HepG2 (cell line): ENCODE measurements around the gene RNF135. TPM values are rescaled to one million over a fixed set of nuclear protein-coding genes. Genes with fewer than 3 reads are reported as not detected.
"Not testable (repeated sequence)": the region's sequence is repeated elsewhere in the genome, so short reads cannot be mapped to it uniquely, and the experiment has no call there.

Source experiments
- ATAC-seq: fragments of 200-7000 bp; cut with Tn5 transposase; 3 replicates; pipeline ENCODE4 v1.9.1; 2020; ENCODE audit warnings: mild to moderate bottlenecking, moderate library complexity
- BruUV-seq: library from RNA; stranded (reverse); fragments of 400-500 nt; replicated peaks from 2 replicates; lab custom pipeline; 2021; lab: Mats Ljungman, UMichigan
- CTCF ChIA-PET: fragments of 300-600 bp; formaldehyde crosslinking; extraction: SDS; loops from one replicate; lab custom pipeline; 2021; ENCODE audit warnings: low total read pairs, inconsistent platforms, low intra/inter-chr PET ratio; lab: Yijun Ruan, JAX
- POLR2A ChIA-PET: fragments of 350-600 bp; sonication (Branson Sonifier 250); formaldehyde crosslinking; loops from one replicate; lab custom pipeline; 2020; ENCODE audit warnings: antibody characterized with exemption, inconsistent platforms; lab: Yijun Ruan, JAX
- DNase-seq: peaks from one replicate; pipeline ENCODE4 v3.0.0-alpha.2; 2015; ENCODE audit warnings: low spot score
- FAIRE-seq: peaks from 3 replicates; lab custom pipeline; 2011; peaks lifted over from hg19 to GRCh38; lab: Jason Lieb, UNC
- H2AFZ ChIP-seq: one replicate; pipeline ENCODE4 v1.6.1; 2011; ENCODE audit warnings: low read length, inconsistent platforms
- H3K27ac ChIP-seq: fragments of 300-600 bp; 3 replicates; pipeline ENCODE4 v1.8.0; 2011; ENCODE audit warnings: mixed run types, mild to moderate bottlenecking, mixed read lengths, low read length, inconsistent platforms; ENCODE audit not compliant: insufficient read depth; ENCODE audit errors: extremely low read length
- H3K27me3 ChIP-seq, 2 experiments: fragments of 200-600 bp in 1 of 2; 2 replicates in 1 of 2; 3 replicates in 1 of 2; pipeline versions ENCODE4 v1.6.0 to v1.8.0; 2011; ENCODE audit warnings: low read length in 2 of 2, mild to moderate bottlenecking in 2 of 2, moderate library complexity in 2 of 2, inconsistent platforms in 1 of 2; ENCODE audit not compliant: insufficient read depth in 2 of 2, control insufficient read depth in 1 of 2
- H3K36me3 ChIP-seq, 2 experiments: fragments of 200-600 bp in 1 of 2; replicated peaks in 1 of 2; 2 replicates in 1 of 2; 3 replicates in 1 of 2; pipeline versions ENCODE4 v1.5.1 to v1.8.0; 2011; ENCODE audit warnings: low read length in 2 of 2, inconsistent platforms in 1 of 2; ENCODE audit not compliant: insufficient read depth in 2 of 2, control insufficient read depth in 1 of 2
- H3K4me1 ChIP-seq: 2 replicates; pipeline ENCODE4 v1.5.1; 2012; ENCODE audit warnings: low read length, inconsistent platforms; ENCODE audit not compliant: insufficient read depth
- H3K4me2 ChIP-seq: 2 replicates; pipeline ENCODE4 v1.6.0; 2011; ENCODE audit warnings: low read depth, low read length, inconsistent platforms
- H3K4me3 ChIP-seq, 3 experiments: fragments of 200-600 bp in 1 of 3; sonication (generic), shearing (Covaris generic) in 1 of 3; replicated peaks in 1 of 3; 2 replicates each; pipeline ENCODE4 v1.5.1; 2011 to 2016; ENCODE audit warnings: low read length in 3 of 3, inconsistent platforms in 2 of 3, low read depth in 2 of 3, mild to moderate bottlenecking in 2 of 3, control low read depth in 1 of 3, mixed read lengths in 1 of 3; ENCODE audit not compliant: insufficient read depth in 1 of 3
- H3K79me2 ChIP-seq: one replicate; pipeline ENCODE4 v1.6.1; 2011; ENCODE audit warnings: low read length, inconsistent platforms; ENCODE audit not compliant: insufficient read depth
- H3K9ac ChIP-seq: 2 replicates; pipeline ENCODE4 v1.6.0; 2011; ENCODE audit warnings: mild to moderate bottlenecking, low read depth, low read length, inconsistent platforms; ENCODE audit not compliant: insufficient read depth
- H3K9me3 ChIP-seq: 2 replicates; pipeline ENCODE4 v1.5.1; 2012; ENCODE audit warnings: mild to moderate bottlenecking, low read length
- H4K20me1 ChIP-seq: 2 replicates; pipeline ENCODE4 v1.6.0; 2011; ENCODE audit warnings: inconsistent platforms, mild to moderate bottlenecking, low read length, moderate library complexity; ENCODE audit not compliant: insufficient read depth
- ARID2 ChIP-seq: sonication (generic); formaldehyde crosslinking; IDR thresholded peaks from 2 replicates; pipeline ENCODE4 v1.8.1; 2022; ENCODE audit warnings: mild to moderate bottlenecking, missing genetic modification reagents, borderline replicate concordance
- BRD4 ChIP-seq: sonication (generic); formaldehyde crosslinking; IDR thresholded peaks from 2 replicates; pipeline ENCODE4 v1.4.0; 2020; ENCODE audit warnings: missing genetic modification reagents
- MAFF ChIP-seq: IDR thresholded peaks from 2 replicates; pipeline ENCODE4 v1.6.1; 2011; ENCODE audit warnings: low read depth, low read length, improper control_type of control experiment
- MAFK ChIP-seq, 2 experiments: IDR thresholded peaks in 1 of 2; conservative IDR thresholded peaks in 1 of 2; 2 replicates each; pipeline ENCODE4 v1.6.1; 2011; ENCODE audit warnings: improper control_type of control experiment in 2 of 2, low read length in 2 of 2
- SIN3A ChIP-seq: IDR thresholded peaks from 2 replicates; pipeline ENCODE4 v1.6.1; 2011; ENCODE audit warnings: low read depth, mild to moderate bottlenecking, control low read depth, low read length, borderline replicate concordance
- WGBS: methylation state at CpG from one replicate; pipeline ENCODE4 v1.1.6; 2017; ENCODE audit warnings: low lambda C conversion rate; 5-methylcytosine and 5-hydroxymethylcytosine counted together
- in situ Hi-C: cut with HindIII; loops from 2 replicates; pipeline ENCODE4 v1.10.0; 2017; ENCODE audit warnings: low pct_unique_long_range_greater_than_20kb; ENCODE audit not compliant: extremely low pct_ligation_motif_present
- intact Hi-C: fragments of 100-400 bp; cut with micrococcal nuclease; formaldehyde crosslinking; loops from one replicate; pipeline ENCODE4 v1.10.0; 2022; ENCODE audit not compliant: unreplicated experiment
- polyA plus RNA-seq, 8 experiments: library from polyadenylated mRNA; depleted of rRNA in 3 of 8; stranded (reverse) in 7 of 8; unstranded in 1 of 8; fragments of >200 nt; fragmentation: Illumina TruSeq in 4 of 8; extraction: Trizol in 4 of 8; gene quantifications; 2 replicates each; pipeline versions ENCODE4 v1.2.1 to v1.2.3, GENCODE V29; 2011 to 2016; ENCODE audit warnings: low read depth in 4 of 8, missing spikeins in 1 of 8, mixed read lengths in 1 of 8; ENCODE audit not compliant: insufficient read depth in 1 of 8
- total RNA-seq, 5 experiments: library from RNA; depleted of rRNA; stranded (reverse); fragments of >200 nt; fragmentation: Illumina TruSeq; extraction: Trizol; gene quantifications; 2 replicates each; pipeline ENCODE4 v1.2.3, GENCODE V29; 2016; ENCODE audit warnings: low read depth in 1 of 5
- TF ChIP-seq, protein P1 (sequence below), 2 experiments: sonication (generic) in 1 of 2; formaldehyde crosslinking in 1 of 2; IDR thresholded peaks; 2 replicates each; pipeline versions ENCODE4 v1.6.1 to v1.9.0; 2014 to 2022; ENCODE audit warnings: antibody characterized with exemption in 1 of 2, borderline replicate concordance in 1 of 2, inconsistent platforms in 1 of 2, low read depth in 1 of 2, missing genetic modification reagents in 1 of 2
- TF ChIP-seq, protein P2 (sequence below): sonication (generic); formaldehyde crosslinking; IDR thresholded peaks from 2 replicates; pipeline ENCODE4 v1.4.0; 2020; ENCODE audit warnings: missing genetic modification reagents, borderline replicate concordance

The RNF135 gene
- total and polyA plus RNA-seq, 2 of the 13 experiments (the other 11 are each of a cell fraction or from before 2014, with no cell fraction given): not detected

DNA sequence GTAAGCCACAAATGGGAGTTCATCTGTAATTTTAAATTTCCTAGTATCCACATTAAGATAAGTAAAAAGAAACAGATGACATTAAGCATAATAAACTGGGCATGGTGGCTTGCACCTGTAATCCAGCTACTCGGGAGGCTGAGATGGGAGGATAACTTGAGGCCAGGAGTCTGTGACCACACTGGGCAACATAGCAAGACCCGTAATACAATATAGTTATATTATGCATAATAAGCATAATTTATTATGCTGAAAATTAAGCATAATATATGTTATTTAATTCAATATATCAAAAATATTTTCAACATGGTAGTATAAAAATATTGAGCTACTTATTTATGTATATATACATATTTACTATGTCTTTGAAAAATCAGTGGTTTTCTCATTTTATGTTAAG, 48.2 kb downstream of the RNF135 start:
- in situ Hi-C loops (loop anchor here (10.0 kb wide), 1 partner anchor 346 kb away; no protein-coding TSS in a partner anchor), intact Hi-C loops (no loop called here)
- DNase-seq: no peak
- Histone ChIP-seq H3K27me3 (no peaks in the 10 kb centered on the region), H3K4me2 (no peak overlapping the region), H3K9ac (no peak overlapping the region), H3K9me3 (no peaks in the 10 kb centered on the region), H2AFZ (no peak overlapping the region), H4K20me1 (no peaks in the 10 kb centered on the region), H3K27ac (no peak overlapping the region), H3K79me2 (no peaks in the 10 kb centered on the region), H3K36me3 (no peaks in the 10 kb centered on the region), H3K4me1 (no peaks in the 10 kb centered on the region), H3K4me3 (no peak overlapping the region)
- no peak for ATAC-seq
- BruUV-seq: no TSS peak
- peak; percentile 31 to 54; a peak in 2 of 4 replicates for TF ChIP-seq MAFK (conservative IDR thresholded peaks at IDR 0.05 in 1 of 2, IDR thresholded peaks at IDR 0.05 in 1 of 2; ENCODE audit: low read length in 2 of 2)
- no peak for TF ChIP-seq SIN3A
- TF ChIP-seq MAFF: 0 out of 2 replicates have a peak, but pooled peaks have one; percentile 24
- TF ChIP-seq, protein P1, sequence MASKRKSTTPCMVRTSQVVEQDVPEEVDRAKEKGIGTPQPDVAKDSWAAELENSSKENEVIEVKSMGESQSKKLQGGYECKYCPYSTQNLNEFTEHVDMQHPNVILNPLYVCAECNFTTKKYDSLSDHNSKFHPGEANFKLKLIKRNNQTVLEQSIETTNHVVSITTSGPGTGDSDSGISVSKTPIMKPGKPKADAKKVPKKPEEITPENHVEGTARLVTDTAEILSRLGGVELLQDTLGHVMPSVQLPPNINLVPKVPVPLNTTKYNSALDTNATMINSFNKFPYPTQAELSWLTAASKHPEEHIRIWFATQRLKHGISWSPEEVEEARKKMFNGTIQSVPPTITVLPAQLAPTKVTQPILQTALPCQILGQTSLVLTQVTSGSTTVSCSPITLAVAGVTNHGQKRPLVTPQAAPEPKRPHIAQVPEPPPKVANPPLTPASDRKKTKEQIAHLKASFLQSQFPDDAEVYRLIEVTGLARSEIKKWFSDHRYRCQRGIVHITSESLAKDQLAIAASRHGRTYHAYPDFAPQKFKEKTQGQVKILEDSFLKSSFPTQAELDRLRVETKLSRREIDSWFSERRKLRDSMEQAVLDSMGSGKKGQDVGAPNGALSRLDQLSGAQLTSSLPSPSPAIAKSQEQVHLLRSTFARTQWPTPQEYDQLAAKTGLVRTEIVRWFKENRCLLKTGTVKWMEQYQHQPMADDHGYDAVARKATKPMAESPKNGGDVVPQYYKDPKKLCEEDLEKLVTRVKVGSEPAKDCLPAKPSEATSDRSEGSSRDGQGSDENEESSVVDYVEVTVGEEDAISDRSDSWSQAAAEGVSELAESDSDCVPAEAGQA (IDR thresholded peaks at IDR 0.05; ENCODE audit: low read depth): no peak
- TF ChIP-seq, protein P1 (CRISPR knock-in tag; IDR thresholded peaks at IDR 0.05; ENCODE audit: borderline replicate concordance): no peak
- TF ChIP-seq ARID2: no peak
- TF ChIP-seq, protein P2, sequence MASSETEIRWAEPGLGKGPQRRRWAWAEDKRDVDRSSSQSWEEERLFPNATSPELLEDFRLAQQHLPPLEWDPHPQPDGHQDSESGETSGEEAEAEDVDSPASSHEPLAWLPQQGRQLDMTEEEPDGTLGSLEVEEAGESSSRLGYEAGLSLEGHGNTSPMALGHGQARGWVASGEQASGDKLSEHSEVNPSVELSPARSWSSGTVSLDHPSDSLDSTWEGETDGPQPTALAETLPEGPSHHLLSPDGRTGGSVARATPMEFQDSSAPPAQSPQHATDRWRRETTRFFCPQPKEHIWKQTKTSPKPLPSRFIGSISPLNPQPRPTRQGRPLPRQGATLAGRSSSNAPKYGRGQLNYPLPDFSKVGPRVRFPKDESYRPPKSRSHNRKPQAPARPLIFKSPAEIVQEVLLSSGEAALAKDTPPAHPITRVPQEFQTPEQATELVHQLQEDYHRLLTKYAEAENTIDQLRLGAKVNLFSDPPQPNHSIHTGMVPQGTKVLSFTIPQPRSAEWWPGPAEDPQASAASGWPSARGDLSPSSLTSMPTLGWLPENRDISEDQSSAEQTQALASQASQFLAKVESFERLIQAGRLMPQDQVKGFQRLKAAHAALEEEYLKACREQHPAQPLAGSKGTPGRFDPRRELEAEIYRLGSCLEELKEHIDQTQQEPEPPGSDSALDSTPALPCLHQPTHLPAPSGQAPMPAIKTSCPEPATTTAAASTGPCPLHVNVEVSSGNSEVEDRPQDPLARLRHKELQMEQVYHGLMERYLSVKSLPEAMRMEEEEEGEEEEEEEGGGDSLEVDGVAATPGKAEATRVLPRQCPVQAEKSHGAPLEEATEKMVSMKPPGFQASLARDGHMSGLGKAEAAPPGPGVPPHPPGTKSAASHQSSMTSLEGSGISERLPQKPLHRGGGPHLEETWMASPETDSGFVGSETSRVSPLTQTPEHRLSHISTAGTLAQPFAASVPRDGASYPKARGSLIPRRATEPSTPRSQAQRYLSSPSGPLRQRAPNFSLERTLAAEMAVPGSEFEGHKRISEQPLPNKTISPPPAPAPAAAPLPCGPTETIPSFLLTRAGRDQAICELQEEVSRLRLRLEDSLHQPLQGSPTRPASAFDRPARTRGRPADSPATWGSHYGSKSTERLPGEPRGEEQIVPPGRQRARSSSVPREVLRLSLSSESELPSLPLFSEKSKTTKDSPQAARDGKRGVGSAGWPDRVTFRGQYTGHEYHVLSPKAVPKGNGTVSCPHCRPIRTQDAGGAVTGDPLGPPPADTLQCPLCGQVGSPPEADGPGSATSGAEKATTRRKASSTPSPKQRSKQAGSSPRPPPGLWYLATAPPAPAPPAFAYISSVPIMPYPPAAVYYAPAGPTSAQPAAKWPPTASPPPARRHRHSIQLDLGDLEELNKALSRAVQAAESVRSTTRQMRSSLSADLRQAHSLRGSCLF (CRISPR knock-in tag): no peak
- TF ChIP-seq BRD4 (CRISPR knock-in tag): no peak
- WGBS: 33% methylated on average over 2 of the region's 2 CpGs
- FAIRE-seq: no peak
- ChIA-PET POLR2A (no interaction called here), CTCF (no interaction called here)

DNA sequence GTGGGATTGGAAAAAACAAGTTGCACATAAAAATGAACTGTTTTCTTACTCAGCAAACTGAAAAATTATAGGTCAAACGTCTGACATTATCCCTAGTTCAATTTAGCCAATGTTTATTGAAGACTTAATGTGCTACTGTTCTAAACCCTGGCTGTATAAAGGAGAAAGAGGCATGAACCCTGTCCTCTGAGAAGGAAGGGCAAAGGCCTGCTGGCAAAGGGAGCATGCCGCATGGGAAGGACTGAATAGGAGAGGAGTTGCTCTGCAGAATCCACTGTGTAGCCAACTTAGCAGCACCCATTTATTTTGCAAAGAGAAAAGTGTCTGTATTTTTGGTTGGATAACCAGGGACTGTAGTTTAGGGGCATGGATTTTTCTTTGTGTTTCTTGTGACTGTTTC, 52.3 kb downstream of the RNF135 start:
- H3K4me3 ChIP-seq, H3K36me3 ChIP-seq, H4K20me1 ChIP-seq, H3K9ac ChIP-seq, POLR2A ChIA-PET, H3K27me3 ChIP-seq, CTCF ChIA-PET, H3K4me2 ChIP-seq, BruUV-seq, H3K79me2 ChIP-seq, FAIRE-seq, H3K4me1 ChIP-seq, H3K9me3 ChIP-seq, H3K27ac ChIP-seq, intact Hi-C loops, DNase-seq, in situ Hi-C loops, ATAC-seq, H2AFZ ChIP-seq: not testable (repeated sequence)
- WGBS: 0% methylated on average over 1 of the region's 2 CpGs
